Measurements from ENCODE around the gene PNKP. TPM values are rescaled to one million over a fixed set of nuclear protein-coding genes. Genes with fewer than 3 reads are reported as not detected.

Gene PNKP
- total RNA-seq, 2 experiments from 2014 or later: 58.8 to 65.9 TPM

- POLR2A ChIA-PET: interaction anchor here (0.7 to 13.2 kb wide), 8 partner anchors 9 to 387 kb away, joined by 3 to 167 read pairs (median 4); partner anchors contain the start of genes AKT1S1, ATF5, IL4I1 and NUP62
- intact Hi-C loops (cut with micrococcal nuclease): no loop called here
- Mint-ChIP-seq H3K4me1 (ENCODE audit: low read depth) (peaks cover 70% of the 10 kb centered on the region), H3K27me3 (no peaks in the 10 kb centered on the region), H3K36me3 (ENCODE audit: low read depth) (peaks cover 77% of the 10 kb centered on the region), H3K4me3 (peak overlapping the region; percentile 49), H3K27ac (peak overlapping the region; percentile 88), H3K9me3 (no peaks in the 10 kb centered on the region)
- no peak for TF ChIP-seq CTCF (IDR thresholded peaks at IDR 0.05)
- ATAC-seq (peak; percentile 79), DNase-seq (peak; percentile 56)
- CTCF ChIA-PET: interaction anchor here (0.7 to 1.7 kb wide), 7 partner anchors 8 to 73 kb away, joined by 3 to 8 read pairs (median 5); partner anchors contain the start of gene IL4I1
These were observed 44.2 kb upstream of the PNKP start for GRCh38 chr19:49911381-49912145.

GRCh38 chr19:49910179-49910578, 42.8 kb upstream of the PNKP start:
- Mint-ChIP-seq H3K27me3 (no peaks in the 10 kb centered on the region), H3K27ac (peak overlapping the region; percentile 88), H3K36me3 (ENCODE audit: low read depth) (peaks cover 76% of the 10 kb centered on the region), H3K4me1 (ENCODE audit: low read depth) (peaks cover 67% of the 10 kb centered on the region), H3K4me3 (no peak overlapping the region), H3K9me3 (no peaks in the 10 kb centered on the region)
- ChIA-PET POLR2A (interaction anchor here (0.9 to 13.2 kb wide), 4 partner anchors 8 to 222 kb away, joined by 3 to 167 read pairs (median 32); partner anchors contain the start of genes ATF5, IL4I1 and NUP62), CTCF (no interaction called here)
- no peak for ATAC-seq
- no peak for DNase-seq
- intact Hi-C loops (cut with micrococcal nuclease): no loop called here
- TF ChIP-seq CTCF (IDR thresholded peaks at IDR 0.05): no peak

DNA sequence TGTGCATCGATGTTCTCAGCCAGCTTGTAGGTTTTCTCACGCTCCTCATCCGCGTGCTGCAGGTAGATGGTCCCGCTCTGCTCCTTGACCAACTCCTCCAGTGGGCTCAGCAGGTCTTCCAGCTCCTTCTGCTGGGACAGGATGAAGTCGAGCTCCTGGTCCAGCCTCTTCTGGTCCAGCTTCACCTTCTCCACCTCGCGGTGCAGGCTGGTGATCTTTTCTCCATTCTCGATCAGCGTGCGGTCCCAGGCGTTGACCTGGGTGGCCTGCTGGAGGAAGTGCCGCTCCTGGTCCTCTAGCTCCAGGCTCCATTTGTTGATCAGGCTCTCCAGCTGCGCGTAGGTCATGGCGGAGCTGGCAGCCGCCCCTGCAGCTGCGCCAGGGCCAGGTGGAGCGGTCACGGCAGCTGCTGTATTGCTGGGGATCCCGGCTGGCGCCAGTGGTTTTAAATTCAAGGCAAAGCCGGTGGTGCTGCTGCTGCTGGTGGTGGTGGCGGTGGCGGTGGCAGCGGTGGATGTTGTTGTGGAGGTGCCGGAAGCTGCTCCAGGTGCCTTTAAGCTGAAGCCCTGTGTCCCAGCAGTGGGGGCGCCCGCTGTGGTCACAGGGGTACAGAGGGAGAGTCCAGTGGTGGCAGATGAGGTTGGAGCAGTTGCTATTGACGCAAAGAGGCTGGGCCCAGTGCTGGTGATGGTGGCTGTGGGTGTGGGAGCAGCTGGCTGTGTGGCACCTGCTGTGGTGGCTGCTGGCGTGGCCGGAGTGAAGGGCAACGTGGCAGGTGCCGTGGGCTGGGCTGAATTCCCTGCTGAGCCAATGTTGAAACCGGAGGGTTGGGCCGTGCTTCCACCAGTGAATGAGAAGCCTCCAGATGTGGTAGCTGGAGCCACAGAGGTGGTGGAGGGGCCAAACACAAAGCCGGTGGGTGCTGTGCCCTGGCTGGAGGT, 41.4 kb upstream of the PNKP start:
- H3K4me3 Mint-ChIP-seq: no peak overlapping the region
- ChIA-PET POLR2A (interaction anchor here (1.0 to 13.2 kb wide), 4 partner anchors 11 to 60 kb away, joined by 3 to 167 read pairs (median 32); partner anchors contain the start of genes ATF5, IL4I1 and NUP62), CTCF (interaction anchor here (1.2 kb wide), 1 partner anchor 8 kb away, joined by 4 read pairs; no protein-coding TSS in a partner anchor)

GRCh38 chr19:49907745-49908446, 40.5 kb upstream of the PNKP start:
- ATAC-seq (peak; percentile 21), DNase-seq (peak; percentile 61)
- POLR2A ChIA-PET: interaction anchor here (1.0 to 13.2 kb wide), 3 partner anchors 10 to 18 kb away, joined by 3 to 167 read pairs (median 59); partner anchors contain the start of genes ATF5, IL4I1 and NUP62
- H3K27ac Mint-ChIP-seq: peak overlapping the region; percentile 78
- no peak for TF ChIP-seq CTCF (IDR thresholded peaks at IDR 0.05)
- CTCF ChIA-PET: no interaction called here
- H3K4me3 Mint-ChIP-seq: no peak overlapping the region
- no peaks in the 10 kb centered on the region for H3K27me3 Mint-ChIP-seq
- H3K36me3 Mint-ChIP-seq (ENCODE audit: low read depth): peaks cover 55% of the 10 kb centered on the region
- intact Hi-C loops (cut with micrococcal nuclease): no loop called here
- no peaks in the 10 kb centered on the region for H3K9me3 Mint-ChIP-seq
- peaks cover 64% of the 10 kb centered on the region for H3K4me1 Mint-ChIP-seq (ENCODE audit: low read depth)

More for the DNA sequence above, 41.4 kb upstream of the PNKP start:
- DNase-seq: no peak
- TF ChIP-seq CTCF (IDR thresholded peaks at IDR 0.05): no peak
- intact Hi-C loops (cut with micrococcal nuclease): no loop called here
- Mint-ChIP-seq H3K4me1 (ENCODE audit: low read depth) (peaks cover 66% of the 10 kb centered on the region), H3K27ac (no peak overlapping the region), H3K36me3 (ENCODE audit: low read depth) (peaks cover 64% of the 10 kb centered on the region), H3K27me3 (no peaks in the 10 kb centered on the region), H3K9me3 (no peaks in the 10 kb centered on the region)
- no peak for ATAC-seq
